ENCODE measurements around the gene FRMPD2. TPM values are rescaled to one million over a fixed set of nuclear protein-coding genes. Genes with fewer than 3 reads are reported as not detected.

The FRMPD2 gene
- total and polyA plus RNA-seq, 2 experiments from 2014 or later: not detected

DNA sequence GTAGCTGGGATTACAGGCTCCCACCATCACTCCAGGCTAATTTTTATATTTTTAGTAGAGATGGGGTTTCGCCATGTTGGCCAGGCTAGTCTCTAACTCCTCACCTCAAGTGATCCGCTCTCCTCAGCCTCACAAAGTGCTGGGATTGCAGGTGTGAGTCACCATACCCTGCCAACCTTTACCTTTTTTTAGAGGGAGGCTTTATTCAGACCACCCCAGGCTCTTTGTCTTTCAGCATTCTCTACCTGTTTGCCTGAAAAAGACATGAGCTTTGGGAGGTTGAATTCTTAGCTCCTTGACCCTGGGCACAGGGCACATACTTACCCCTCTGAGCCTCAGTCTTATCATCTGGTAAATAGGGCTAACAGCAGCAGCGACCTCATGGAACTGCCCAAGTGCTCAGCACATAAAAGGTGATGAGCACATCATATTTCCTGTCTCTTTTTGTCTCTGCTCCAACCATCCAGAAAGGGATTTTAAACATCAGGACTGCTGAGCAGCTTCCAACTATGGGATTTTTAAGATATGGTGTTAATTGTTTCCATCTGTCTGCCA, 17.0 kb downstream of the FRMPD2 start:
- Histone ChIP-seq H3F3A (replicated peaks; ENCODE audit: low read depth) (no peaks in the 10 kb centered on the region), H3K4me3 (no peak overlapping the region), H2AFZ (no peak overlapping the region), H3K27ac (ENCODE audit: low read depth) (no peak overlapping the region), H3K9me2 (ENCODE audit: insufficient read depth) (no peaks in the 10 kb centered on the region), H3K79me2 (replicated peaks; ENCODE audit: insufficient read depth) (no peaks in the 10 kb centered on the region), H3K4me1 (ENCODE audit: insufficient read depth) (no peaks in the 10 kb centered on the region), H3K27me3 (ENCODE audit: insufficient read depth) (no peaks in the 10 kb centered on the region), H3K4me2 (no peak overlapping the region), H3K36me3 (ENCODE audit: insufficient read depth) (no peaks in the 10 kb centered on the region), H4K20me1 (replicated peaks; ENCODE audit: insufficient read depth) (no peaks in the 10 kb centered on the region)
- H3K4me3 Mint-ChIP-seq: no peak overlapping the region
- no peaks in the 10 kb centered on the region for H3K36me3 Mint-ChIP-seq (ENCODE audit: low read depth)
- no peak overlapping the region for H3K27ac Mint-ChIP-seq
- TF ChIP-seq, protein P1, sequence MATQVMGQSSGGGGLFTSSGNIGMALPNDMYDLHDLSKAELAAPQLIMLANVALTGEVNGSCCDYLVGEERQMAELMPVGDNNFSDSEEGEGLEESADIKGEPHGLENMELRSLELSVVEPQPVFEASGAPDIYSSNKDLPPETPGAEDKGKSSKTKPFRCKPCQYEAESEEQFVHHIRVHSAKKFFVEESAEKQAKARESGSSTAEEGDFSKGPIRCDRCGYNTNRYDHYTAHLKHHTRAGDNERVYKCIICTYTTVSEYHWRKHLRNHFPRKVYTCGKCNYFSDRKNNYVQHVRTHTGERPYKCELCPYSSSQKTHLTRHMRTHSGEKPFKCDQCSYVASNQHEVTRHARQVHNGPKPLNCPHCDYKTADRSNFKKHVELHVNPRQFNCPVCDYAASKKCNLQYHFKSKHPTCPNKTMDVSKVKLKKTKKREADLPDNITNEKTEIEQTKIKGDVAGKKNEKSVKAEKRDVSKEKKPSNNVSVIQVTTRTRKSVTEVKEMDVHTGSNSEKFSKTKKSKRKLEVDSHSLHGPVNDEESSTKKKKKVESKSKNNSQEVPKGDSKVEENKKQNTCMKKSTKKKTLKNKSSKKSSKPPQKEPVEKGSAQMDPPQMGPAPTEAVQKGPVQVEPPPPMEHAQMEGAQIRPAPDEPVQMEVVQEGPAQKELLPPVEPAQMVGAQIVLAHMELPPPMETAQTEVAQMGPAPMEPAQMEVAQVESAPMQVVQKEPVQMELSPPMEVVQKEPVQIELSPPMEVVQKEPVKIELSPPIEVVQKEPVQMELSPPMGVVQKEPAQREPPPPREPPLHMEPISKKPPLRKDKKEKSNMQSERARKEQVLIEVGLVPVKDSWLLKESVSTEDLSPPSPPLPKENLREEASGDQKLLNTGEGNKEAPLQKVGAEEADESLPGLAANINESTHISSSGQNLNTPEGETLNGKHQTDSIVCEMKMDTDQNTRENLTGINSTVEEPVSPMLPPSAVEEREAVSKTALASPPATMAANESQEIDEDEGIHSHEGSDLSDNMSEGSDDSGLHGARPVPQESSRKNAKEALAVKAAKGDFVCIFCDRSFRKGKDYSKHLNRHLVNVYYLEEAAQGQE (IDR thresholded peaks at IDR 0.05; ENCODE audit: unreplicated experiment): no peak
- TF ChIP-seq EZH2phosphoT487 (IDR thresholded peaks at IDR 0.05; ENCODE audit: unreplicated experiment) (no peak), ZNF331 (CRISPR knock-in tag; IDR thresholded peaks at IDR 0.05; ENCODE audit: low read depth) (no peak), JUNB (IDR thresholded peaks at IDR 0.05; ENCODE audit: unreplicated experiment) (no peak), STAT1 (IDR thresholded peaks at IDR 0.05; ENCODE audit: unreplicated experiment) (no peak), EZH2 (IDR thresholded peaks at IDR 0.05; ENCODE audit: low read depth, unreplicated experiment) (no peak), CREB1 (CRISPR knock-in tag; IDR thresholded peaks at IDR 0.05; ENCODE audit: low read depth) (no peak)
- TF ChIP-seq, protein P2, sequence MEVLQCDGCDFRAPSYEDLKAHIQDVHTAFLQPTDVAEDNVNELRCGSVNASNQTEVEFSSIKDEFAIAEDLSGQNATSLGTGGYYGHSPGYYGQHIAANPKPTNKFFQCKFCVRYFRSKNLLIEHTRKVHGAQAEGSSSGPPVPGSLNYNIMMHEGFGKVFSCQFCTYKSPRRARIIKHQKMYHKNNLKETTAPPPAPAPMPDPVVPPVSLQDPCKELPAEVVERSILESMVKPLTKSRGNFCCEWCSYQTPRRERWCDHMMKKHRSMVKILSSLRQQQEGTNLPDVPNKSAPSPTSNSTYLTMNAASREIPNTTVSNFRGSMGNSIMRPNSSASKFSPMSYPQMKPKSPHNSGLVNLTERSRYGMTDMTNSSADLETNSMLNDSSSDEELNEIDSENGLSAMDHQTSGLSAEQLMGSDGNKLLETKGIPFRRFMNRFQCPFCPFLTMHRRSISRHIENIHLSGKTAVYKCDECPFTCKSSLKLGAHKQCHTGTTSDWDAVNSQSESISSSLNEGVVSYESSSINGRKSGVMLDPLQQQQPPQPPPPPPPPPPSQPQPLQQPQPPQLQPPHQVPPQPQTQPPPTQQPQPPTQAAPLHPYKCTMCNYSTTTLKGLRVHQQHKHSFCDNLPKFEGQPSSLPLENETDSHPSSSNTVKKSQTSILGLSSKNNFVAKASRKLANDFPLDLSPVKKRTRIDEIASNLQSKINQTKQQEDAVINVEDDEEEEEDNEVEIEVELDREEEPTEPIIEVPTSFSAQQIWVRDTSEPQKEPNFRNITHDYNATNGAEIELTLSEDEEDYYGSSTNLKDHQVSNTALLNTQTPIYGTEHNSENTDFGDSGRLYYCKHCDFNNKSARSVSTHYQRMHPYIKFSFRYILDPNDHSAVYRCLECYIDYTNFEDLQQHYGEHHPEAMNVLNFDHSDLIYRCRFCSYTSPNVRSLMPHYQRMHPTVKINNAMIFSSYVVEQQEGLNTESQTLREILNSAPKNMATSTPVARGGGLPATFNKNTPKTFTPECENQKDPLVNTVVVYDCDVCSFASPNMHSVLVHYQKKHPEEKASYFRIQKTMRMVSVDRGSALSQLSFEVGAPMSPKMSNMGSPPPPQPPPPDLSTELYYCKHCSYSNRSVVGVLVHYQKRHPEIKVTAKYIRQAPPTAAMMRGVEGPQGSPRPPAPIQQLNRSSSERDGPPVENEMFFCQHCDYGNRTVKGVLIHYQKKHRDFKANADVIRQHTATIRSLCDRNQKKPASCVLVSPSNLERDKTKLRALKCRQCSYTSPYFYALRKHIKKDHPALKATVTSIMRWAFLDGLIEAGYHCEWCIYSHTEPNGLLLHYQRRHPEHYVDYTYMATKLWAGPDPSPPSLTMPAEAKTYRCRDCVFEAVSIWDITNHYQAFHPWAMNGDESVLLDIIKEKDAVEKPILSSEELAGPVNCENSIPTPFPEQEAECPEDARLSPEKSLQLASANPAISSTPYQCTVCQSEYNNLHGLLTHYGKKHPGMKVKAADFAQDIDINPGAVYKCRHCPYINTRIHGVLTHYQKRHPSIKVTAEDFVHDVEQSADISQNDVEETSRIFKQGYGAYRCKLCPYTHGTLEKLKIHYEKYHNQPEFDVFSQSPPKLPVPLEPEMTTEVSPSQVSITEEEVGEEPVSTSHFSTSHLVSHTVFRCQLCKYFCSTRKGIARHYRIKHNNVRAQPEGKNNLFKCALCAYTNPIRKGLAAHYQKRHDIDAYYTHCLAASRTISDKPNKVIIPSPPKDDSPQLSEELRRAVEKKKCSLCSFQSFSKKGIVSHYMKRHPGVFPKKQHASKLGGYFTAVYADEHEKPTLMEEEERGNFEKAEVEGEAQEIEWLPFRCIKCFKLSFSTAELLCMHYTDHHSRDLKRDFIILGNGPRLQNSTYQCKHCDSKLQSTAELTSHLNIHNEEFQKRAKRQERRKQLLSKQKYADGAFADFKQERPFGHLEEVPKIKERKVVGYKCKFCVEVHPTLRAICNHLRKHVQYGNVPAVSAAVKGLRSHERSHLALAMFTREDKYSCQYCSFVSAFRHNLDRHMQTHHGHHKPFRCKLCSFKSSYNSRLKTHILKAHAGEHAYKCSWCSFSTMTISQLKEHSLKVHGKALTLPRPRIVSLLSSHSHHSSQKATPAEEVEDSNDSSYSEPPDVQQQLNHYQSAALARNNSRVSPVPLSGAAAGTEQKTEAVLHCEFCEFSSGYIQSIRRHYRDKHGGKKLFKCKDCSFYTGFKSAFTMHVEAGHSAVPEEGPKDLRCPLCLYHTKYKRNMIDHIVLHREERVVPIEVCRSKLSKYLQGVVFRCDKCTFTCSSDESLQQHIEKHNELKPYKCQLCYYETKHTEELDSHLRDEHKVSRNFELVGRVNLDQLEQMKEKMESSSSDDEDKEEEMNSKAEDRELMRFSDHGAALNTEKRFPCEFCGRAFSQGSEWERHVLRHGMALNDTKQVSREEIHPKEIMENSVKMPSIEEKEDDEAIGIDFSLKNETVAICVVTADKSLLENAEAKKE (CRISPR knock-in tag; IDR thresholded peaks at IDR 0.05): no peak
- TF ChIP-seq, protein P3, sequence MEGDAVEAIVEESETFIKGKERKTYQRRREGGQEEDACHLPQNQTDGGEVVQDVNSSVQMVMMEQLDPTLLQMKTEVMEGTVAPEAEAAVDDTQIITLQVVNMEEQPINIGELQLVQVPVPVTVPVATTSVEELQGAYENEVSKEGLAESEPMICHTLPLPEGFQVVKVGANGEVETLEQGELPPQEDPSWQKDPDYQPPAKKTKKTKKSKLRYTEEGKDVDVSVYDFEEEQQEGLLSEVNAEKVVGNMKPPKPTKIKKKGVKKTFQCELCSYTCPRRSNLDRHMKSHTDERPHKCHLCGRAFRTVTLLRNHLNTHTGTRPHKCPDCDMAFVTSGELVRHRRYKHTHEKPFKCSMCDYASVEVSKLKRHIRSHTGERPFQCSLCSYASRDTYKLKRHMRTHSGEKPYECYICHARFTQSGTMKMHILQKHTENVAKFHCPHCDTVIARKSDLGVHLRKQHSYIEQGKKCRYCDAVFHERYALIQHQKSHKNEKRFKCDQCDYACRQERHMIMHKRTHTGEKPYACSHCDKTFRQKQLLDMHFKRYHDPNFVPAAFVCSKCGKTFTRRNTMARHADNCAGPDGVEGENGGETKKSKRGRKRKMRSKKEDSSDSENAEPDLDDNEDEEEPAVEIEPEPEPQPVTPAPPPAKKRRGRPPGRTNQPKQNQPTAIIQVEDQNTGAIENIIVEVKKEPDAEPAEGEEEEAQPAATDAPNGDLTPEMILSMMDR (conservative IDR thresholded peaks at IDR 0.05; ENCODE audit: low read depth in 2 of 2): no peak
- no peaks in the 10 kb centered on the region for H3K9me3 Mint-ChIP-seq
- H3K27me3 Mint-ChIP-seq (ENCODE audit: insufficient read depth, low read depth, poor library complexity): peaks cover 1% of the 10 kb centered on the region
- H3K4me1 Mint-ChIP-seq: peaks cover 10% of the 10 kb centered on the region; the same call in 2 of the 3 replicates
- ATAC-seq (peak; percentile 58), DNase-seq (ENCODE audit: low spot score) (no peak)

Measured in GM23338 (cell line).